ENCODE data around the gene SCAMP5. TPM values are rescaled to one million over a fixed set of nuclear protein-coding genes. Genes with fewer than 3 reads are reported as not detected.

The SCAMP5 gene
- polyA plus RNA-seq, 2 of the 4 experiments (the other 2 are of a cell fraction) = 10.5 to 16.2 TPM

DNA sequence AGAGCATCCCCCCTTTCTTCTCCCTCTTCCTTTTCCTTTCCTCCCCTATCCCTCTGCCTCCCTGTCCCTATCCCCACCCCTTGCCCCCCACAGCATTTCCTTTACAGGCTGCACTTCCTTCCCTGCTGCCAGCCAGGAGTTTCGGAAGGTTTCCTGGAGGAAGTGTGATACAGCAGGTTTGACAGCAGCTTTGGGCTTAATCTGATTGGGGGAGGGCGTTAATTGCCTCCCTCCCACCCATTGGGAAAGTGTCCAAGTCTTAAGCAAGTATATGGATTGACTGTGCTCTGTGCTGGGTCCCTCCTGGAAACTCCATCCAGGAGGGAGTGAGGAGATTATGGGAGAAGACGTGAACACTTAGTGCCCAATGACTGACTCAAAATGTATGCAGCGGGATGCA, 1.8 kb downstream of the SCAMP5 start:
- 67% methylated on average over 4 of the region's 4 CpGs for WGBS (ENCODE audit: missing lambda C conversion rate)
- CTCF ChIA-PET = interaction anchor here (1.5 to 2.0 kb wide), 3 partner anchors 9 to 47 kb away, joined by 4 to 6 read pairs (median 5); no protein-coding TSS in a partner anchor

GRCh38 chr15:74997543-74997942, 2.2 kb downstream of the SCAMP5 start:
- WGBS (ENCODE audit: missing lambda C conversion rate) = 34% methylated on average over 2 of the region's 2 CpGs
- no peaks in the 10 kb centered on the region for H3K9me3 ChIP-seq
- no peak for FAIRE-seq
- H3K4me1 ChIP-seq = peaks cover 7% of the 10 kb centered on the region; the same call in 2 of the 3 replicates
- no peak overlapping the region for H3K4me2 ChIP-seq
- H3K4me3 ChIP-seq = no peak overlapping the region
- ChIA-PET CTCF (interaction anchor here (1.5 to 2.0 kb wide), 3 partner anchors 10 to 47 kb away, joined by 4 to 6 read pairs (median 5); no protein-coding TSS in a partner anchor), POLR2A (no interaction called here)
- TF ChIP-seq ESRRA (IDR thresholded peaks at IDR 0.05; ENCODE audit: borderline replicate concordance, low read length) (no peak), SMC3 (IDR thresholded peaks at IDR 0.05) (no peak), ZNF302 (CRISPR knock-in tag; IDR thresholded peaks at IDR 0.05) (no peak)
- TF ChIP-seq, protein P1, sequence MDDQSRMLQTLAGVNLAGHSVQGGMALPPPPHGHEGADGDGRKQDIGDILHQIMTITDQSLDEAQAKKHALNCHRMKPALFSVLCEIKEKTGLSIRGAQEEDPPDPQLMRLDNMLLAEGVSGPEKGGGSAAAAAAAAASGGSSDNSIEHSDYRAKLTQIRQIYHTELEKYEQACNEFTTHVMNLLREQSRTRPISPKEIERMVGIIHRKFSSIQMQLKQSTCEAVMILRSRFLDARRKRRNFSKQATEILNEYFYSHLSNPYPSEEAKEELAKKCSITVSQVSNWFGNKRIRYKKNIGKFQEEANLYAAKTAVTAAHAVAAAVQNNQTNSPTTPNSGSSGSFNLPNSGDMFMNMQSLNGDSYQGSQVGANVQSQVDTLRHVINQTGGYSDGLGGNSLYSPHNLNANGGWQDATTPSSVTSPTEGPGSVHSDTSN (IDR thresholded peaks at IDR 0.05) = no peak
- no peak overlapping the region for H3K27ac ChIP-seq
- no peak for ATAC-seq
- DNase-seq (ENCODE audit: low read depth in 1 of 2, low spot score in 1 of 2) = no peak

More for the DNA sequence above, 1.8 kb downstream of the SCAMP5 start:
- no peak overlapping the region for H3K27ac ChIP-seq
- peaks cover 7% of the 10 kb centered on the region; the same call in 2 of the 3 replicates for H3K4me1 ChIP-seq
- no peak overlapping the region for H3K4me3 ChIP-seq
- H3K9me3 ChIP-seq = no peaks in the 10 kb centered on the region
- POLR2A ChIA-PET = no interaction called here
- DNase-seq (ENCODE audit: low read depth in 1 of 2, low spot score in 1 of 2) (no peak), FAIRE-seq (no peak), ATAC-seq (no peak)
- TF ChIP-seq GATA3 (IDR thresholded peaks at IDR 0.05; ENCODE audit: borderline replicate concordance) (no peak), EHMT2 (IDR thresholded peaks at IDR 0.05; ENCODE audit: low read depth) (no peak), KDM5A (IDR thresholded peaks at IDR 0.05) (no peak), ZFP36 (IDR thresholded peaks at IDR 0.05; ENCODE audit: borderline replicate concordance, partially characterized antibody) (no peak), HES2 (IDR thresholded peaks at IDR 0.05) (no peak), MYC (IDR thresholded peaks at IDR 0.05; ENCODE audit: borderline replicate concordance, low read length) (no peak), ZC3H11A (IDR thresholded peaks at IDR 0.05) (no peak), ELK1 (IDR thresholded peaks at IDR 0.05; ENCODE audit: low read depth, low read length) (no peak), HMGXB4 (CRISPR knock-in tag; IDR thresholded peaks at IDR 0.05; ENCODE audit: borderline replicate concordance) (no peak), ZNF302 (CRISPR knock-in tag; IDR thresholded peaks at IDR 0.05) (no peak), EP300 (IDR thresholded peaks at IDR 0.05) (no peak), CTCF (IDR thresholded peaks at IDR 0.05) (no peak), EHF (CRISPR knock-in tag; IDR thresholded peaks at IDR 0.05) (no peak), JUNB (IDR thresholded peaks at IDR 0.05) (no peak), CBX8 (IDR thresholded peaks at IDR 0.05) (no peak), FOSL2 (IDR thresholded peaks at IDR 0.05) (no peak), FOSL2 (CRISPR knock-in tag; IDR thresholded peaks at IDR 0.05) (no peak), NFE2L2 (conservative IDR thresholded peaks at IDR 0.05; ENCODE audit: low read length) (no peak), PHF8 (IDR thresholded peaks at IDR 0.05; ENCODE audit: borderline replicate concordance, low read depth) (no peak), ZSCAN20 (CRISPR knock-in tag; IDR thresholded peaks at IDR 0.05) (no peak)
- TF ChIP-seq, protein P2, sequence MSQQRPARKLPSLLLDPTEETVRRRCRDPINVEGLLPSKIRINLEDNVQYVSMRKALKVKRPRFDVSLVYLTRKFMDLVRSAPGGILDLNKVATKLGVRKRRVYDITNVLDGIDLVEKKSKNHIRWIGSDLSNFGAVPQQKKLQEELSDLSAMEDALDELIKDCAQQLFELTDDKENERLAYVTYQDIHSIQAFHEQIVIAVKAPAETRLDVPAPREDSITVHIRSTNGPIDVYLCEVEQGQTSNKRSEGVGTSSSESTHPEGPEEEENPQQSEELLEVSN (IDR thresholded peaks at IDR 0.05; ENCODE audit: borderline replicate concordance, low read depth) = no peak
- no peak overlapping the region for H3K4me2 ChIP-seq

Measured in A549 (cell line).